Measurements from ENCODE around the gene IGFBPL1. TPM values are rescaled to one million over a fixed set of nuclear protein-coding genes. Genes with fewer than 3 reads are reported as not detected.

Gene IGFBPL1
- total RNA-seq, 1 donor from 2014 or later: 10.0 TPM

- Histone ChIP-seq H3K4me3 (ENCODE audit: low read depth, low read length) (no peak overlapping the region), H3K27me3 (ENCODE audit: control insufficient read depth, insufficient read depth, low read length) (no peaks in the 10 kb centered on the region), H3K36me3 (ENCODE audit: control insufficient read depth, insufficient read depth, low read length) (no peaks in the 10 kb centered on the region)
- TF ChIP-seq, protein P1, sequence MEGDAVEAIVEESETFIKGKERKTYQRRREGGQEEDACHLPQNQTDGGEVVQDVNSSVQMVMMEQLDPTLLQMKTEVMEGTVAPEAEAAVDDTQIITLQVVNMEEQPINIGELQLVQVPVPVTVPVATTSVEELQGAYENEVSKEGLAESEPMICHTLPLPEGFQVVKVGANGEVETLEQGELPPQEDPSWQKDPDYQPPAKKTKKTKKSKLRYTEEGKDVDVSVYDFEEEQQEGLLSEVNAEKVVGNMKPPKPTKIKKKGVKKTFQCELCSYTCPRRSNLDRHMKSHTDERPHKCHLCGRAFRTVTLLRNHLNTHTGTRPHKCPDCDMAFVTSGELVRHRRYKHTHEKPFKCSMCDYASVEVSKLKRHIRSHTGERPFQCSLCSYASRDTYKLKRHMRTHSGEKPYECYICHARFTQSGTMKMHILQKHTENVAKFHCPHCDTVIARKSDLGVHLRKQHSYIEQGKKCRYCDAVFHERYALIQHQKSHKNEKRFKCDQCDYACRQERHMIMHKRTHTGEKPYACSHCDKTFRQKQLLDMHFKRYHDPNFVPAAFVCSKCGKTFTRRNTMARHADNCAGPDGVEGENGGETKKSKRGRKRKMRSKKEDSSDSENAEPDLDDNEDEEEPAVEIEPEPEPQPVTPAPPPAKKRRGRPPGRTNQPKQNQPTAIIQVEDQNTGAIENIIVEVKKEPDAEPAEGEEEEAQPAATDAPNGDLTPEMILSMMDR (IDR thresholded peaks at IDR 0.05; ENCODE audit: insufficient read depth, low read length, poor library complexity, severe bottlenecking): no peak
- DNase-seq (ENCODE audit: low read depth): no peak
These were observed 16.3 kb upstream of the IGFBPL1 start for GRCh38 chr9:38440516-38440915.

- no peaks in the 10 kb centered on the region for H3K36me3 ChIP-seq (ENCODE audit: control insufficient read depth, insufficient read depth, low read length)
- TF ChIP-seq, protein P1 (IDR thresholded peaks at IDR 0.05; ENCODE audit: insufficient read depth, low read length, poor library complexity, severe bottlenecking): no peak
- no peaks in the 10 kb centered on the region for H3K27me3 ChIP-seq (ENCODE audit: control insufficient read depth, insufficient read depth, low read length)
- H3K4me3 ChIP-seq (ENCODE audit: low read depth, low read length): no peak overlapping the region
- DNase-seq (ENCODE audit: low read depth): no peak
These were observed 15.7 kb upstream of the IGFBPL1 start for GRCh38 chr9:38439916-38440301.

DNA sequence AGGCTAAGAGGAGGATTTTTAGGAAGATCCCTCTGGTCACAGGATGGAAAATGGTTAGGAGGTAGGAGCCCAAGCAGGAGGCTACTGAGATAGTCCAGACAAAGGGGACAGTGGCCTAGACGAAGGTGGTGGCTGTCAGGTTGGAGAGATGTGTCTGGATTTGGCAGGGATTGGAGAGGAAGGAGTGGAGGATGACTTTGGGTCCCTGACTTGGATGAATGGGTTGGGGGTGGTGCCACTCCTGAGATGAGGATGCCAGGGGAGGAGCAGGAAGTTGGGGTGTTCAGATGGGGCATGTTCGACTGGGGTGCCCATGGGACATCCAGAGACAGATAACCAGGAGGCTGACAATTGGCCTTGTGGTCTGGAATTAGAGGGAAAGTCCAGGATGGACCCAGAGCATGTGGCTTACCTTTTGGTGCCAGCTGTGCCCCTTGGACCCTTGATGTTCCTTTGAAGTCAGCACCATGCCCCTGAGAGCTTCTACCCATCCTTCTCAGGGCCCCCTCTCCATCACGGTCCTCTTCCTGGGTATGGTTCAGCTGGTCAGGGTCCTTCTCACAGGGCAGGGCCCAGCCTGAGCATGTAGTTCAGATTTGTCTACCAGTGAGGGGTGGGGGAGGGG lies 15.1 kb upstream of the IGFBPL1 start:
- no peak for DNase-seq (ENCODE audit: low read depth)
- no peaks in the 10 kb centered on the region for H3K36me3 ChIP-seq (ENCODE audit: control insufficient read depth, insufficient read depth, low read length)
- H3K4me3 ChIP-seq (ENCODE audit: low read depth, low read length): no peak overlapping the region
- H3K27me3 ChIP-seq (ENCODE audit: control insufficient read depth, insufficient read depth, low read length): no peaks in the 10 kb centered on the region
- TF ChIP-seq, protein P1 (IDR thresholded peaks at IDR 0.05; ENCODE audit: insufficient read depth, low read length, poor library complexity, severe bottlenecking): no peak

DNA sequence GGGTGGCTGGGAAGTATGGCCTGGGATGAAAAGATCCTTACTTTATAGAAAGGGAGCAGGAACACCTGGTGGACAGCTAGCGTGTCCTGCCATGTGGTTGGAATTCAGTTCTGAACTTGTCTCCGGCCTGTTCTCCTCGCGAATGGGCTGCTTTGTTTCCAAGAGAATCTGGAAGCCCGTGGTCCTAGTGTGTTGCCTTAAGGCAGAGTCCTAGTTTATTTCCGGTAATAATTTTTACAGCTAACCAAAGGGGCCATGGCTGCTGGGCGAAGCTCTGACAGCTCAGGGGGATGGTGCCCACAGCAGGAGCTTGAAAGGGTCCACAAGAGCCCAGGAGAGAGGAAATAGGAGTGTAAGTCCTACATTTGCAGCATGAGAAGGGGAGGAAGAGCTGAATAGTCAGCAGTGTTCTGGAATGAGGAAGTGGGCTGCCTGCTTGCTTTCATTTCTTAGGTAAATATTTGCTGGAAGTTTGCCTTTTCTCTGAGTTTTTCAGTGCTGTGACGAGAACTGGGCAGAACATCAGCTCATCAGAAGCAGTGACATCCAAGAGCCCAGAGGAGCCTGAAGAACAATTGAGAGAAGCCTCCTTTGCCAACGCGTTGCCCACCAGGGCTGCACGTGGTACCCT lies 13.1 kb upstream of the IGFBPL1 start:
- DNase-seq (ENCODE audit: low read depth): peak; percentile 45
- Histone ChIP-seq H3K4me3 (ENCODE audit: low read depth, low read length) (no peak overlapping the region), H3K27me3 (ENCODE audit: control insufficient read depth, insufficient read depth, low read length) (no peaks in the 10 kb centered on the region), H3K36me3 (ENCODE audit: control insufficient read depth, insufficient read depth, low read length) (no peaks in the 10 kb centered on the region)
- TF ChIP-seq, protein P1 (IDR thresholded peaks at IDR 0.05; ENCODE audit: insufficient read depth, low read length, poor library complexity, severe bottlenecking): no peak

DNA sequence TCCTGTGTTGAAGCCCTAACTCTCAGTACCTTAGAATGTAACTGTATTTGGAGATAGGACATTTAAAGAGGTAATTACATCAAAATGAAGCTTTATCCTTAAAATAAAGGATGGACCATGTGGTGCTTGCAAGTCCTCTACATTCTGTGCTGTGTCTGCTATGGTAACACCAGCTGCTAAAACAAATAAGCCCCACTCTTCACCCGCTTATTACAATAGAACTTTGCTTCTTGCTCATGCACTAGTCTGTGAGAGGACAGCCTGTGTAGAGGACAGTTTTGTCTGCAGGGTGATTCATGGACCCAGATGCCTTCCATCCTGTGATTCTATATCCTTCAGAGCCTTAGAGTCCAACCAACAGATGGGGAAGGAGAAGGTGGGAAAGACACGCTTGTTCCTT lies 12.5 kb upstream of the IGFBPL1 start:
- Histone ChIP-seq H3K36me3 (ENCODE audit: control insufficient read depth, insufficient read depth, low read length) (no peaks in the 10 kb centered on the region), H3K4me3 (ENCODE audit: low read depth, low read length) (no peak overlapping the region), H3K27me3 (ENCODE audit: control insufficient read depth, insufficient read depth, low read length) (no peaks in the 10 kb centered on the region)
- TF ChIP-seq, protein P1 (IDR thresholded peaks at IDR 0.05; ENCODE audit: insufficient read depth, low read length, poor library complexity, severe bottlenecking): no peak
- DNase-seq (ENCODE audit: low read depth): no peak

- TF ChIP-seq, protein P1 (IDR thresholded peaks at IDR 0.05; ENCODE audit: insufficient read depth, low read length, poor library complexity, severe bottlenecking): no peak
- H3K36me3 ChIP-seq (ENCODE audit: control insufficient read depth, insufficient read depth, low read length): no peaks in the 10 kb centered on the region
- no peak for DNase-seq (ENCODE audit: low read depth)
- no peaks in the 10 kb centered on the region for H3K27me3 ChIP-seq (ENCODE audit: control insufficient read depth, insufficient read depth, low read length)
- no peak overlapping the region for H3K4me3 ChIP-seq (ENCODE audit: low read depth, low read length)
These were observed 11.3 kb upstream of the IGFBPL1 start for GRCh38 chr9:38435521-38435920.
